T-helper 2 cell (primary cell): Measurements from ENCODE around the gene ADCY6.

Experiments
- DNase-seq, 5 experiments: peaks; one replicate each; pipeline versions ENCODE4 v3.0.0 to v3.0.0-alpha.2; 2012 to 2022

The ADCY6 gene

DNA sequence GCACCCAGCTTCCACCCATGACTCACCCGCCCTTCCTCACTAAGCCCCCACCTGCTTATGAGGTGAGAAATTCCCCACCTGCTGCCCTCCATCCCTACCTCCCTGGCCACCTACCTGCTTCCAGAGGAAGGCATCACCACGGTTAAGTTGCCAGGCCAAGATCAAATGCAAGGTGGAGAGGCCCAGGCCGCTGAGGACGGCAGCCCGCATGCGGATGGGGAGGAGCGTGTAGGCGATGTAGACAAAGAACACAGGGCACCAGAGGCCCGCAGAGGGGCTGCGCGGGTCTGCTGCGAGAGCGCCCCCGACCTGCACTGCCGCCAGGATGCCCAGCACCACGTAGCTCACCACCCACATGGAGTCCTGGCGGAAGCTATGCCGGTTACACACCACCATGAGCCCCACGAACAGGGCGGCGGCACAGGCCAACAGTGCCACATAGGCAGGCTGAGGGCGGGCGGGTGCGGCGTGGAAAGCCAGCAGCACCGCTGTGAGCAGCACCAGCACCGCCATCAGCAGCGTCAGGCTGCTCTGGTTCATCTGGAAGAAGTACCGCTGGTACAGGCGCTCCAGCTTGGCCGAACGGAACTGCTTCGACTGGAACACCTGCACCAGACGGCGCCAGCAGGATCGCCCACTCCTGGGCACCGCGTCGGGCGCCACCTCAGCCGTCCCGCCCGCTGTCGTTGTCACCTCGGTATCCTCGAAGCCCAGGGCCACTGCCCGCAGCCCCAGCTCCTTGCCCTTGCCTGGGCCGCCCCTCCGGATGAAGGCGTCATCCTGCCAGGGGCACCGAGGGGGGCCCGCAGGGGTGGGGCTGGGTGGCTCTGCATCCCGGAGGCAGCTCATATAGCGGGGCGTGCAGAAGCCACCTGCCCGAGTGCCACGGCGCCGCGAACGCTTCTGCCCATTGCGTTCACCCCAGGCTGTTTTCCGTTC lies 6.2 kb downstream of the ADCY6 start:
- no peak for DNase-seq

DNA sequence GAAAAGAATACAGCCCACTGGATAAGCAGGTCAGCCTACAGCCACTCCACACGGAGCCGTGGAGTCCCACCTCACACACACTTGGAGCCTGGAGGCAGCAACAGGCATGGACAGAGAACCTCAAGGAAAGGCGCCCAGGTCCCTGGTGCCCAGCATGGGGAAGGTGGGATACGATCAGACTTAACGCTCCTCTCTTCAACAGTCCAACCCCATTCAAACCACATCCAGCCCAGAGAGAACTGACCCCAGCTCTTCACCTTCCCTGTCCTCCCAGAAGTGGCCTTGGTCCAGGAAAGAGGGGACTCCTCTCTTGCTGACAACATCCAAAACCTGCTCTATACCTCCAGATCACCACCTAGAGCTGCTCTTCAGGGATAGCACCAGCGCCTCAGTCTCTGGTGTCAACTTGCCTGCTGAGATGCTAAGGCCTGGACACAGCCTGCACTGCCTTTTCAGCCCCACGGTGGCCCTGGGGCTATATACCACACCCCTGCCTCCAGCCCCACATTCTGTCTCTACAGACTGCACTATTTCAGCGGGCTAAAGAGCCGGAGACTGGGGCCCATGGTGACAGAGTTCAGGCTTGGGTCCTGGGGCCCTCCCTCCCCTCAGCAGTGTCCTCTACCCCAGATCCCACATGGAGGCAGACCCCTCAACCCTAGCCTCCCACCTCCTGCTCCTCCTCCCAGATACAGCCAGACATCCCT lies 7.0 kb downstream of the ADCY6 start:
- DNase-seq, result no peak

DNA sequence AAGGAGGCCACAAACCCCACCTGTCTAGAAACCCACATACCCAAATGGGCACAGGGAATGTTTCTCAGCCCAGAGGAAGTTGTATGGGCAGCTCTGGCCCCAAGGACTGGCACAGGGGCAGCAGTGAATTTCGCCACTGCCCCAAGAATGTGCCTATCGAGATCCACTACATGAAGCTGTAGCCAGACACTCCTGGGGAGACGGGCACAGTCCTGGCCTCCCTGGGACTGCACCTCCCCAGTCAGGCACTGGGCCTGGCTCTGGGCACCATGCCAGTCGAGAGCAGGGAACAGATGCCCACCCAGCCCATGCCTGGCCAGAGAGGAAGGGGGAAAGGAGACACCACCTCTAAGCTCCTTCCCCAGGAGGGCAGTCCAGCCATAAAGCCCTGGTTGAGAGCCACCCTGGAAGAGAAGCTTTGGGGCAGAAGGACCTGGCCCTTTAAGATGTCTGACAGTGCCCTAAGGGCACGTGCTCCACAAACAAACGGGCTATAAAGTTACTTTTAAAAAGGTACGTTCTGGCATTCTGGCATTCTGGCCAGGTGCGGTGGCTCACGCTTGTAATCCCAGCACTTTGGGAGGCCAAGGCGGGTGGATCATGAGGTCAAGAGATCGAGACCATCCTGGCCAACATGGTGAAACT lies 8.4 kb downstream of the ADCY6 start:
- no peak for DNase-seq

- DNase-seq, result no peak
Measured at GRCh38 chr12:48779869-48780268, 9.0 kb downstream of the ADCY6 start.

GRCh38 chr12:48777501-48778400 lies 11.1 kb downstream of the ADCY6 start:
- no peak for DNase-seq

DNA sequence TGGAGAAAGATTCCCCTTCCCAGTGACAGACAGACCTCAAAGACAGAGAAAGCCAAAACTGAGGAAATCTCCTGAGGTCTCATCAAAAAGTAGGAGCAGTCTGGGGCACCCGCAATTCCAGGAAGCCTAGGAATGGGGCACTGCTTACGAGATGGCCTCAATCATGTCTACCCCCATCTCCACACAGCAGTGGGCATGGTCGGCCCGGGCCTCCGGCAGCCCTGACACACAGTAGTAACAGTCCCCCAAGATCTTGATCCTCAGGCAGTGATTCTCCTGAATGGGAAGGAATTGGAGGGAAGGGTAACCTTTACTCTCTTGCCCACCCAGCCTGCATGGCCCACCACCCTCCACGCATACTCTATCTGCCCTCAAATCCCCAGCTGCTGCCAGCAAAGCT lies 11.9 kb downstream of the ADCY6 start:
- no peak for DNase-seq

- DNase-seq, result no peak
Measured at GRCh38 chr12:48775991-48776649, 12.8 kb downstream of the ADCY6 start.

GRCh38 chr12:48775299-48775698 lies 13.6 kb downstream of the ADCY6 start:
- DNase-seq, result no peak

DNA sequence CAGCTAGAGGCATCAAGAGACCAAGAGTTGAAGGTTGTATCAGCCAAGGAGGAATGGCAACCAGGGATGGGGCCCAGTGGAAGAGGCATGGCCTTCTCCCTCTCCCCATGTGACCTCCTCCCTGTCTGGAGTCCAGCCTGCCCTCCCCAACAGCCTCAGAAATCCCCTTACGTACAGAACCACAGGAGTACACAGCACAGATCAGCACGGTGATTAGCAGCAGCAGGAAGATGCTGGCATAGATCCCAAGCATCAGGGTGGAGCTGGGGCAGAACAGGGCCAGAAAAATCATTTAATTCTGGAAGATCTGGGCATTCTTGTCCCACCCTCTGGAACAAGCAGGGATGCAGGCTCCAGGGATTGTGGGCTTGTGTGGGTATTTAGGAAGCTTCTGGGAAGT lies 14.4 kb downstream of the ADCY6 start:
- DNase-seq, result no peak

DNA sequence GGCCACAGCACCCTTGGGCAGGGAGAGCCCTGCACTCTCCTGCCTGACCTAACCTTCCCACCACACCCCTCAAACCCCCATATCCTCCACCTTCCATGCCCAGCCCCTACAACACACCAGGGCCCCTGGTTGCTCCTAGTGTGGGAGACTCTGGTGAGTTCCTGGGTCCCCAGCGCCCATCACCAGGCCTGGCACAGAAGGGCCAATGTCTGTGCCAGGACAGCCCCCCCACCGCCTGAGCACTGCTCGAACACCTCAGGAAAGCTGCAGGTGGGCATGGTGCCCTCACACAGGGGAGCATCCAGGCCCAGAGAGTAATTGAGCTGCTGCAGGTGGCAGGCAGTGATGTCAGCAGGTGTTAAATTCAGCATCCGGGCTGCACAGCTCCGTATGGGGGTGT lies 15.2 kb downstream of the ADCY6 start:
- no peak for DNase-seq

- DNase-seq, result no peak
Measured at GRCh38 chr12:48771588-48772112, 17.2 kb downstream of the ADCY6 start.

DNA sequence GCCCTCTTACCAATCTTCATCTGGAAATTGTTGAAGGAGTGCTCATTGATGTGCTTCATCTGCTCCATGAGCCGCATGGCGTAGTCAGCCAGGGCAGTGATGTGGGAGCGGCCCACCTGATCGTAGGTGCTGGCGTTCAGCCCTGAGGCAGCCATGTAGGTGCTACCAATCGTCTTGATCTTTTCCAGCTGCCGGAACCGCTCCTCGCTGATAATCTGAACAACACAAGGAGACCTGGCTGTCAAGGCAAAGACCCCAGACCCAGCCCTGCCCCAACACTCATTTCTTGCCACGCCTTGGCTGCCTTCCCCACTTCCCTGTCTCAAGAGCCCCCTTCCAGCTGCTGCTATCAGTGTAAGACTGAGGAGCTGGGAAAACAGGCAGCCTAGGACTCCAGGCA lies 18.1 kb downstream of the ADCY6 start:
- DNase-seq, result no peak

DNA sequence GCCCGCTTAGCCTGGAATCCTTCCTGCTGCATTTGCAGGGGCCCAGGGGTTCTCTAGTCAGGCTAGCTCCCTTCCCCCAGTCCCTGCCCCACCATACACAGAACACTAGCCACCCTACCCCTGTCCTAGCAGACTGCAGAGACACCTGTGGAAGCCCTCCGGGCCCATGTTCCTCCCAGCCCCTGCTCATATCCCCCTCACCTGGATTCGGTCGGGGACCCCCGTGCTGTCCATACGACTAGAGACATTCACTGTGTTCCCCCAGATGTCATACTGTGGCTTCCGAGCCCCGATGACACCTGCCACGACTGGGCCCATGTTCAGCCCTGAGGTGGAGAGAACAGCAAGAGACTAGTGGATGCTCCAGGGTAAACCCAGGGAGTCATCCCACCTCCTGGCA lies 20.2 kb downstream of the ADCY6 start:
- no peak for DNase-seq

DNA sequence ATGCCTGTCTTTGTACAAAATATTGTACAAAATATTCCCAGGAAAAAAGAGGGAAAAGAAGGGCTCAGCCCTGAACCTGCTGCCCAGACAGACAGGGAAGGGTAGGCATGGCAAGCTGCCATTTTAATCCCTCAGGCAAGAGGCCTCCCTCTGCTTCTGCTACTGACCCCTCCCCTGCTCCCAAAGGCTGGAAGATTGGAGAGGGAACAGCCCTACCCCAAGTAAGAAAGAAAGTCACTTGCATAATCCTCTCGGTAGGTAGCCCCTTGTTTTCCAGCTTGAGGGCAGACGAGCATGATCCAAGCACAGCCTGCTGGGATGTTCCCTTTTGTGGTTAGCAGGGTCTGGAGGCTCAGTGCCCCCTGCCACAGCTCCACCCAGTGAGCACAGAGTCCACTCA lies 20.7 kb downstream of the ADCY6 start:
- no peak for DNase-seq

DNA sequence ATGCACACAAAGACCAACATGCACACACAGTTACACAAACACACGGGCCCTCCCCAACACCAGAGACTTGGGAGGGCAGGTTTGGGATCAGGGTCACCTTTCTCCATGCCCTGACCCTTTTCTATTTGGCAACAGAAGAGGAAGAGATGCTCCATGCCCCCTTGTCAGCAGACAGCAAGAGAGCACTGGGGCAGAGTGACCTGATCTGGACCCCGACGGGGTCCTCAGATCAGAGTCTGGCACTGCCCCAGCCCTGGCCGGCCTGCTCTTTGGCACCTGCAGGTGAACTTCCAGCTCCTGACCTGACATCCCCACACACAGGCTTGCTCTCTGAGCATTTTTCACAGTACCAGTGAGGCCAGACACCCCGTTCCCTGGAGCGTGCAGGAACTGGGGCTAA lies 21.4 kb downstream of the ADCY6 start:
- DNase-seq, result no peak

- DNase-seq, result no peak
Measured at GRCh38 chr12:48767047-48767446, 21.8 kb downstream of the ADCY6 start.

DNA sequence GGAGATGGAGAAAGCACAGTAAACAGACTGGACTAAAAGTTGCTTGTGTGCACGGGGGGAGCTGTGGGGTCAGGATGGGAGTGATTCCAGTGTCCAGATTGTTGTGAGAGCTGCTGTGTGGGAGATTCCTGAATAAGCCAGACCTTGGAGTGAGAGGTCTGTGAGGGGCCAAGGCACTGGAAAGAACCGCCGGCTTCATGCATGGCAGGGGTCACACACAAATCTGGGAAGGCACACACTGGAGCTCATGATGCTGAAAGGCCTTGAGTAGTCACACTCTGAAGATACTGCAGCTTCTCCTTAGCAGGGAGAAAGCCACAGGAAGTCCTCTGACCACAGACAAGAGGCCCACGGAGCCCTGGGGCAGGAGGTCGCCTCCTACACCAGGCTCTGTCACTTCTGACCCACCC lies 23.1 kb downstream of the ADCY6 start:
- DNase-seq, result peak in 1 of 5 experiments; percentile 63

DNA sequence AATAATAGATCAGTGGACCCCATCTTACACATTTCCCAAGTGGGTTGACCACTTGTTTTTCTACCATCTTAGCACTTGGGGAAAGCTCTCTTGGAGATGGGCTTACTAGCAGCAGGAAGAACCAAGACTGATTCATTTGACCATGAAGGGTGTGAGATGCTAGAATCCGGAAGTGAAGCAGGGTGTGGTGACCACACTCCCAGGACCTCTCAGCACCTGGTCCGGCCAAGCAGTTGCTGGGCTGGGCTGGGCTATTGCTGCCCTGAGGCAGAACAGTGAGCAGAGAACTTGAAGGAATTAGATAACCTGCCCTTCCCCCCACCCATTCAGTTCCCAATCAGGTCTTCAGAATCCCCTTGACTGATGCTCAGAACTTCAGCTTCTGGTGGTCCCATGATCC lies 24.4 kb downstream of the ADCY6 start:
- DNase-seq, result no peak

DNA sequence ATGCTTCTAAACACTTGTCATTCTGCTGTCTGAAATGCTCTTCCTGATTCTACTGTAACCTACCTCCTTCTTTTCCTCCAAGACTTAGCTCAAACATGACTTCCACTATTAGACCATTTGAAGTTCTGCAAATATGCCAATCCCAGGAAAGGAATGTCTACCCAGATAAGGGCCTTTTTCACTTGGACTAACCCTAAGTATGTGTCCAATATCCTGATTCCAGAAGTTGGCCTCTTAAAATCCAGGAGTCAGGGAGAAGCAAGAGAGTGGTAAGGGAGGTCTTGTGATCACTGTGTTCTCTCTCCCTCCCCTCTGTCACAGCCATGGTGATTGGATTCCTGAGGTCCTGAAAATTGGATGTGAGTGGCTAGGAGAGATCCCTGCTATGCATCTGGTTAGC lies 30.2 kb downstream of the ADCY6 start:
- no peak for DNase-seq

DNA sequence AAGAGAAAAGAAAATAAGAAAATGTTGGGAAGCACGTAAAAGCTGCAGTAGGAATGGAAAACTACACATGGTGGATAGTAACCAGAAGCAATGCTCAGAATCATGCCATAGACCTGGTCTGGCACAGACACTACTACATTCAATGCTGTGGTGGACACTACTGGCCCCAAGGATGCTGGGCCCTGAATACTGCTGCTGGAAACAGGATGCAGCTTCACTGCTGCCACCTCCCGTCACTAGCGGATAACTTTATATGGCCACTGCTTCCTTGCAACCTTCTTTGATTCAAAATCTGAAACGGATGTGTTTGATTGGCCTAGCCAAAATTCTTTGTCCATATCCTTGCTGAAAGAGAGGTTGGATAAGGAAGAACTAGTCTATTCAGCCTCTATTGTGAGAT lies 30.7 kb downstream of the ADCY6 start:
- DNase-seq, result no peak

DNA sequence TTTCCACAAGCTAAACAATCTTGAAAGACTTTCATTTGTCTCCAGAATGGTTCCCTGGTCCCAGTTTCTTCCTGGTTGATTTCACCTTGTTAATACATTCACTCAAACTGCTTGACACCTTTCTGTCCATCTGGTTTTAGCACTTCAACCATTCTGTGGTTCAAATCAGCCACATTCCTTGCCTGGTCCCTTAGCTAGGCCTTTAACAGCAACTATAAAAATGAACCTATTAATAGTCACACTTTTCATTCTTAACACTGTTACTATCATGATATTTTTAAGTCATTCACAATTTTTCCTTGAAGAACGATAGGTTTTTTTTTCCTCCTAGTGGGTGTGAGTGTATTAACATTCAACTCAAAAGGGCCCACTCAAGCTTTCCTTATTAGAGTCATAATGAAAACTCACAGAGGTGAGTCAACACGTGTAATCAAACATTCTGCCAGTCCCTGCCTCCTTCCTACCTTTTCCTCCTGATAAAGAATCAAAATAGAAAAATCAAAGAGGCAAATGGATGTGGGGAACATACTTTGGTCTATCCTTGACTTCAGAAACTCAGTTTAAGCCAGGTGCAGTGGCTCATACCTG lies 38.0 kb downstream of the ADCY6 start:
- DNase-seq, result no peak
